ENCODE data around the gene TFR2.

Gene TFR2

DNA sequence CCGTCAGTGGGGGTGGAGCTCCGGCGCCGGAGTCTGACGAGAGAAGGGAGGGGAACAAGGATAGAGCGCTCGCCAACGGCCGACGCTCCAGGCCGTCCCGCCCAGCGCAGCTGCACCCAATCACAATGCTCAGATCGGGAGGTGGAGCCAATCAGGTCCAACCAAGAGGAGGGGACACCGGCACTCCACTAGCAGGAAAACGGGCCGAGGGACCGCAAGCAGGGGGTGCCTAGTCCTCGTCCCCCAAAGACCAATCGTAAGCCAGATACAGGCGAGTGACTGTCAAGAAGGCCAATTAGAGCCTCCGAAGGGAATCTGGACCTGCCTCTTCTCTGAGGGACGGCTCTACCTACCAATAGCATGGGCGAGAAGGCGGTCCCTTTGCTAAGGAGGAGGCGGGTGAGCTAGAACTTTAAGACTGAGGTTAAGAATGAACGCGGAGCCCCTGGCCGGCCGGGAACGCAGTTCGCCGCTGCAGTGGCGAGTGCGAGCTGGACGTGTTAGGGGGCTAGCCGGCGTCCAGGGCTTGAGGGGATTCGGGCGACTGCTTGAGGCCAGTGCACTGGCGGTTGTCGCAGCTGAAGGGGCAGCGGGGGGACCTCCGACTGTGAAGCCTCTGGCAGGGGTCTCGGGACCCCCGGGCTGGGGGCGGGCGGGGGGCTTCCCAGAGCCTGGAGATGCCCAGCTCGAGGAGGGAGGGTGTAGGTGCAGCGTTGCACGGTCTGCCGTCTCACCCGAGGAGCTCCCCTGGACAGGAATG is 54.9 kb downstream of the TFR2 start, which contains the start of gene FBXO24:
Gene FBXO24, plus strand, starts transcription at position 63 of the 760 bp plus-strand sequence. Its CDS starts 298 bp downstream, at position 361.
- Histone ChIP-seq H3K9me3 (no peaks in the 10 kb centered on the region), H3K4me1 (peaks cover 10% of the 10 kb centered on the region), H3K36me3 (peaks cover 2% of the 10 kb centered on the region), H3K4me3 (ENCODE audit: low read depth, low read length) (peak within 1 kb of the TSS; percentile 79), H3K27me3 (no peaks in the 10 kb centered on the region)
- DNase-seq = peak; percentile 100
- TF ChIP-seq CTCF (IDR thresholded peaks at IDR 0.05; ENCODE audit: low read depth, low read length) = no peak

DNA sequence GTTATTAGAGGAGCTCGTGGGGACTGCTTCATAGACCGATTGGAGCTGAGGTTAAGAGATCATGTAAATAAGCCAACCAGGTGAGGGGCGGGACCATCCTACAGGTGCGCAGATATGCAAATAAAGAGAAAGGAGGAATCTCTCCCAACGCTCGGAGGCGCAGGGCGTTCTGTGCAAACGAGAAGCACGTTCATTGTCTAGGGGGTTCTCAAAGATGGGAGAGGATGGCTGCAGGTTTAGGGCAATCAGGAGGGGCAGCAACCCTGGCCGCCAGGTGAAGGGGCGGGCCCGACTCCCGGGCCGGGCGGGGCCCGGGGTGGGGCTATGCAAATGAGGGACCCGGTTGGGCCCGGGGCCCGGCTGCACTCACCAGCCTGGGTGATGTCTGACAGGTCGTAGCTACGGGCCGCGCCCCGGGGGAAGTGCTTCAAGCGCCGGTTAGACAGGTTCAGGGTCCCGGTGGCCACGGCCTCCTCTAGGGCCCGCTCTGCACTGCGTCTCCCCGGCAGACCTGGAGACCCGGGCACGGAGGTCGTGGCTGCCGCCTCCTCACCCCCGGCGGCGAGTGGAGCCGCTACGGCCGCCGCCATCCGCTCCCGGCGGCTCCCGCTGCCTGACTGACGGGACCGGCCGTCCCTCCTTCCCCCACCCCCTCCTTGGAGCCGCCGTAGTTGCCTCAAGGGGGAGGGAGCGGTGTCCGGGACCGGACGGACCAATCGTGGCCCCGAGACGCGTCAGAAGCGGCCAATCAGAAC is 55.7 kb downstream of the TFR2 start, which contains the start of gene LRCH4:
Gene LRCH4, minus strand, starts transcription at position 619 of the 755 bp plus-strand sequence. Its CDS starts 29 bp downstream, at position 590.
- Histone ChIP-seq H3K4me3 (ENCODE audit: low read depth, low read length) (peak within 1 kb of the TSS; percentile 79), H3K27me3 (no peaks in the 10 kb centered on the region), H3K9me3 (no peaks in the 10 kb centered on the region), H3K36me3 (peaks cover 10% of the 10 kb centered on the region), H3K4me1 (peaks cover 10% of the 10 kb centered on the region)
- peak; percentile 59 for DNase-seq
- TF ChIP-seq CTCF (IDR thresholded peaks at IDR 0.05; ENCODE audit: low read depth, low read length) = no peak

DNA sequence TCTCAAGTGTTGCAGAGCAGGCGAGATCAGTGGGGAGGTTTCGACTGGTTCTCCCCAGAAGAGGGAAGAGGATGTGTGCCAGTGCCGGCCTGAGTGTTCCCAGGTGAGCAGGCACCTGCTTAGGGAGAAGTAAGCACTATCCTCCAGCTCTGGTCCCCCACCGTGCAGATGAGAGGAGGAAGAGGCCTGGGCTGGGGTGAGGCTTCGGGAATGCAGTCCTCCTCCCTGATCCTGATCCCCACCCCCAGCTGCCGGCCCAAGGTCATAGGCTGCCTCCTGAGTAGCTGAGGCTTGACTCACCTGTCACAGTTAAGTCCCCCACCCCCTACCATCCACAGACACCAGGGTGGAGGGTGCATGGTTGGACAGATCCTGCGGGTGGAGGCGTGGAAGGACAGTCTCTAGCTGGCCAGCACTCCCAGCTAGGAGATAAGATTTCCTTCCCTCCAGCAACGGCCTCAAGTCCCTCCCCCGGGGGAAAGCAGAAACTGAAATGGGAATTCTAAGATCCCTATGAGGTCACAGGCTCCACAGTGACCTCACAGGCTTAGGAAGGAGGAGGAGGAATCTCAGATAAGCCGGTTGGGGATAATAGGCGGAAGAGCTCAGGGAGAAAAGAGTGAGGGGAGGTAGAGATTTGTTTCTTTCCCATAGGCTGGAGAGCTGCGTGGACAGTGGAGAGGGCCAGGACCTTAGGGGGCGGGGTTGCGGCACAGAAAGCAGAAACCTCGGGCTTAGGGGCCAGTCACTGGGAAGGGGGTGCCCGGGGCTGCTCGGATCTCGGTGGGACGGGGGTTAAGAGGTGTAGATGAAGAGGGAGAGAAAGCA is 56.5 kb downstream of the TFR2 start:
- Histone ChIP-seq H3K27me3 (no peaks in the 10 kb centered on the region), H3K9me3 (no peaks in the 10 kb centered on the region), H3K4me1 (peaks cover 10% of the 10 kb centered on the region), H3K36me3 (peaks cover 18% of the 10 kb centered on the region), H3K4me3 (ENCODE audit: low read depth, low read length) (peak overlapping the region; percentile 79)
- DNase-seq = no peak
- TF ChIP-seq CTCF (IDR thresholded peaks at IDR 0.05; ENCODE audit: low read depth, low read length) = no peak

- TF ChIP-seq CTCF (IDR thresholded peaks at IDR 0.05; ENCODE audit: low read depth, low read length) = no peak
Observed at GRCh38 chr7:100584054-100584682, 57.2 kb downstream of the TFR2 start.

GRCh38 chr7:100583132-100584053 is 58.0 kb downstream of the TFR2 start:
- H3K9me3 ChIP-seq = no peaks in the 10 kb centered on the region
- no peaks in the 10 kb centered on the region for H3K27me3 ChIP-seq
- no peak for TF ChIP-seq CTCF (IDR thresholded peaks at IDR 0.05; ENCODE audit: low read depth, low read length)
- no peak for DNase-seq
- no peak overlapping the region for H3K4me3 ChIP-seq (ENCODE audit: low read depth, low read length)
- peaks cover 10% of the 10 kb centered on the region for H3K4me1 ChIP-seq
- peaks cover 21% of the 10 kb centered on the region for H3K36me3 ChIP-seq

More at GRCh38 chr7:100584054-100584682, 57.2 kb downstream of the TFR2 start:
- Histone ChIP-seq H3K4me1 (peaks cover 10% of the 10 kb centered on the region), H3K27me3 (no peaks in the 10 kb centered on the region), H3K9me3 (no peaks in the 10 kb centered on the region), H3K36me3 (peaks cover 21% of the 10 kb centered on the region), H3K4me3 (ENCODE audit: low read depth, low read length) (no peak overlapping the region)
- DNase-seq = no peak

All from BE2C (cell line).